ENCODE results near the gene TRIM17.

TRIM17 gene

GRCh38 chr1:228358764-228359612 is 57.7 kb downstream of the TRIM17 start:
- DNase-seq: no peak

- DNase-seq: no peak
Measured at GRCh38 chr1:228358039-228358763, 58.5 kb downstream of the TRIM17 start.
